Renal cortex interstitium (tissue), 11 donors: ENCODE measurements around the gene PSMD2. TPM values are rescaled to one million over a fixed set of nuclear protein-coding genes. Genes with fewer than 3 reads are reported as not detected.
"Not testable (repeated sequence)": the region's sequence is repeated elsewhere in the genome, so short reads cannot be mapped to it uniquely, and the experiment has no call there.

Source experiments
- DNase-seq, 11 donors: peaks; one replicate each; pipeline ENCODE4 v3.0.0-alpha.2; 2013; ENCODE audit warnings: low read depth in 9 of 11, low spot score in 4 of 11; ENCODE audit errors: extremely low read depth in 1 of 11
- polyA plus RNA-seq, 3 donors: library from polyadenylated mRNA; unstranded; fragments of 120-200 nt; gene quantifications; one replicate each; pipeline ENCODE4 v1.2.1, GENCODE V29; 2013; ENCODE audit not compliant: insufficient read length in 3 of 3

The PSMD2 gene
- polyA plus RNA-seq, 3 donors, result 210 to 252 (median 223) TPM

DNA sequence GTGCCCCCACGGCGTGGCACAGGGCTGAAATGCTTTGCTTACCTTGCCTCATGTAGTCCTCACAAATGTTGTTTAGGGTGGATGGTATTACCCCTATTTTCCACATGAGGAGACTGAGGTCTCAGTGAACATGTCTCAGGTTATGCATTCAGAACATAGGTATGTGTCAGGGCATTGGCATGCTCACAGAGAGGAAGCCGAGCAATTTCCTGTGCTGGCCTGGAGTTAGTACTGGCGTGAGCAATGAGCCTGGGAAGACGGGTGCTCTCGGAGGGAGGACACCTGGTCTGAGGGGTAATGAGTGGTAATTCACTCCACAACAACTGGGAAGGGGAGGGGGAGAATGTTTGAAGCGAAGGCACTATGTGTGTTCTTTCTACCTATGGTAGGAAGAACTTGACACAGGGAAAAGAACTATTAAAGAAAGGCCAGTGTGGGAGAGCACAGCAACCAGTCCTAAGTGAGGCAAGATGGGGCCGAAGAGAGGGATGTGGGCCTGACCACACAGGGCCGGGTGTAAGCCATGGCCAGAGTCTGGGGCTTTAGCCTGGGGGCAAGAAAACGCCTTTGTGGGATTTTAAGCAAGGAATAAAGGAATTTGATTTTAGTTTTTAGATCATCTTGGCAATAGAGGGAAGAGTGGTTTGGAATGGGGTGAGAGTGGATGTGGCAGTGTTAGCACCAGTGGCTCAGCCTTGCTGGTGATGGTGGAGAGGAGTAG lies 33.5 kb downstream of the PSMD2 start:
- no peak for DNase-seq

DNA sequence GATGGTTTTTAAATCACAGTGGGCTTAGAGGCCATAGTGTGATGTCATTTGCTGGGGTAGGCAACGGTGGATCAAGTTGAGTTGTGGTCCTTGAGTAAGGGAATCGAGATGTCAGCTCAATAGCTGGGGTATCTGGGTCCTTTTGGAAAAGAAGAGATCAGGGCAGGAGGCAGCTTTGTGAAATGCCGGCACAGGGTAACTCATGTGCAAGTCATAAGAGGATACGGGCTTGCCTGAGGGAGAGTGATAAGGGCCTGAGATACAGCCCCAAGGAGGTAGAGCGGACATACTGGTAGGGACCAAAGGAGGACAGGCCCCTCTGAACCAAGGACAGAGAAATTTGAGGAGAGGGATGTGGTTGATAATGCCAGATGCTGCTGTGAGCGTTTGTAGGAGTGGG lies 34.1 kb downstream of the PSMD2 start:
- DNase-seq, result no peak

DNA sequence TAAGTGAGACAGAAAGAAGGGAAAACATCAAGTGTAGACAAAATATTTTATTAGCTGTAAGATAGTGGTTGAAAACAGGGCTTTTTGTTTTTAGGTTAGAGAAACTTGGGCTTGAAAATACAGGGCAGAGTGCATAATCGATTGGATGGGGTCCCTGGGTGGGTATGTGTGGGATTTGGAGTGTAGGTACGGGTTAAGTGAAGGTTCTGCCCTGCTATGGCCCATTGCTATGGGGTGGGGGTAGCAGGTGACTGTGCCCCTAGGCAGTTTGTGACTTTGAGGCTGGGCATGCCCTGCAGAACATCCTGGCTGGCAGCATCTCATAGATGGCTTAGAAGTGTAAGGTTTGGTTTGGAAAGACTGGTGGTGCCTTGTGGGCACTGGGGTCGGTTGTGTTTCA lies 34.7 kb downstream of the PSMD2 start:
- no peak for DNase-seq

DNA sequence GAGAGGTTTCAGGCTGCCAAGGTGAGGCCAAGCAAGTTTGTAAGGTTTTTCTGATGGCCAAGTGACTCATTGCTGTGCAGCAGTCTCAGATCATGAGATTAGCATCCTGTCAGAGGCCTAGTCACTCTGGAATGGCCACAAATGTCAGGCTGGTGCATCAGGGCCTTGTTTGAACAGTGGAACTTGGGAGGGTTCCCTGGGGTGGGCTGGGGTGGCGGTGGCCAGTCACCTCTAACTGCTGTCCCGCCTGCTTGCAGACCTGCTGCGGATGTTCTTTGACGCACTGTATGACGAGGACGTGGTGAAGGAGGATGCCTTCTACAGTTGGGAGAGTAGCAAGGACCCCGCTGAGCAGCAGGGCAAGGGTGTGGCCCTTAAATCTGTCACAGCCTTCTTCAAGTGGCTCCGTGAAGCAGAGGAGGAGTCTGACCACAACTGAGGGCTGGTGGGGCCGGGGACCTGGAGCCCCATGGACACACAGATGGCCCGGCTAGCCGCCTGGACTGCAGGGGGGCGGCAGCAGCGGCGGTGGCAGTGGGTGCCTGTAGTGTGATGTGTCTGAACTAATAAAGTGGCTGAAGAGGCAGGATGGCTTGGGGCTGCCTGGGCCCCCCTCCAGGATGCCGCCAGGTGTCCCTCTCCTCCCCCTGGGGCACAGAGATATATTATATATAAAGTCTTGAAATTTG lies 35.6 kb downstream of the PSMD2 start:
- no peak for DNase-seq

DNA sequence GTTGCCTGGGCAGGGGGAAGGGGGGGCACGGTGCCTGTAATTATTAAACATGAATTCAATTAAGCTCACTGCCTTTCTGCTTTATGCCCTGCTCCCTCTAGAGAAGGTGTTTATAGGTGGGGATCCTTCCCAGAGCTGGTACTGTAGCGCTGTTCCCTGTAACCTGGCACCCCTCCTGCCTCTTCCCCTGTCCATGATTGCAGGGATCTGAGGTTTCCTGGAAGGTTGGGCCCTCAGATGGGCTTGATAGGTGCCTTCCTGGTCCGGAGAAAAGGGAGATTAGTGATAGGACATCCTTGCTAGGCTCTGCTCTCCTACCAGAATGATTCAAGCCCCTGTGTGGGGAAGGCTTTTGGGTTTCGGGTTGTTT lies 36.2 kb downstream of the PSMD2 start:
- no peak for DNase-seq

DNA sequence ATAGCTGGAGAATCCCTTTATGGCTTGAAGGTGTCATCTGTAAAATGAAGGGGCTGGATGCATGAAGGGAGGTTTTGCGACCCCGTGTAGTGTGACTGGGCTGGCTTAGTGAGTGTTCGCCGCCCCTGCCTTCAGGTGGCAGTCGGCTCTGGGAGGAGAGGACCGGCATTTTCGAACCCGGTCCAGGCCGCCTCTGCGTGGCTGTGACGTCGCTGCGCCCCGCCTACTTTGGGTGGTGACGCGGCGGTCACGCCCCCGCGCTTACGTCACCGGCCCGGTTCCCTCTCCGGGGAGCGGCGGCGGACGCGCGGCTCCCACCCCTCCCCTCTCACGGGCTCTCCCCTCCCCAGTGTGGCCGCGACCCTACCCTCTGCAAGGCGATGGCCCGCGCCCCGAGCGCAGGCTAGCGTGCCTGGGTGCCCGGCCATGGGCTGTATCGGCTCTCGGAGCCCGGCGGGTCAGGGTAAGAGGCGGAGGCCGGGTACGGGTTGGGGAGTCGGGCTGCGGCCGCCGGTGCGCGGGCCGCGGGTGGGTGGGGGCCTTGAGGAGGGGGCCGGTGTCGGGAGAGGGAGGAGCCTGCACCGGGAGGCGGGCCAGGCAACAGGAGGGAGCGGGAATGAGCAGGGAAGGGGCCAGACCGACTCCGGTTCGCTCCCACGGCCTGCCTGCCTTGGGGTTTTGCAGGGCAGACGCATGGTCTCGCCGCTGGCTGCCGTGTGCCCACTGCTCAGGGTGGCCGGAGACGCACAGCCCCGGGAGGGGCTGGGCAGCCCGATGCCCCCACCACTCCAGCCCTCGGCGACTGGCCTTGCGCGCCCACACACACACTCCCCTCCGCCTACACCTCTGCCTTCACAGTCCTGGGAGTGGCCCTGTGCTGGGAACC lies 36.9 kb downstream of the PSMD2 start:
- peak in 8 of 11 donors; percentile 60 to 80 (median 74) for DNase-seq

DNA sequence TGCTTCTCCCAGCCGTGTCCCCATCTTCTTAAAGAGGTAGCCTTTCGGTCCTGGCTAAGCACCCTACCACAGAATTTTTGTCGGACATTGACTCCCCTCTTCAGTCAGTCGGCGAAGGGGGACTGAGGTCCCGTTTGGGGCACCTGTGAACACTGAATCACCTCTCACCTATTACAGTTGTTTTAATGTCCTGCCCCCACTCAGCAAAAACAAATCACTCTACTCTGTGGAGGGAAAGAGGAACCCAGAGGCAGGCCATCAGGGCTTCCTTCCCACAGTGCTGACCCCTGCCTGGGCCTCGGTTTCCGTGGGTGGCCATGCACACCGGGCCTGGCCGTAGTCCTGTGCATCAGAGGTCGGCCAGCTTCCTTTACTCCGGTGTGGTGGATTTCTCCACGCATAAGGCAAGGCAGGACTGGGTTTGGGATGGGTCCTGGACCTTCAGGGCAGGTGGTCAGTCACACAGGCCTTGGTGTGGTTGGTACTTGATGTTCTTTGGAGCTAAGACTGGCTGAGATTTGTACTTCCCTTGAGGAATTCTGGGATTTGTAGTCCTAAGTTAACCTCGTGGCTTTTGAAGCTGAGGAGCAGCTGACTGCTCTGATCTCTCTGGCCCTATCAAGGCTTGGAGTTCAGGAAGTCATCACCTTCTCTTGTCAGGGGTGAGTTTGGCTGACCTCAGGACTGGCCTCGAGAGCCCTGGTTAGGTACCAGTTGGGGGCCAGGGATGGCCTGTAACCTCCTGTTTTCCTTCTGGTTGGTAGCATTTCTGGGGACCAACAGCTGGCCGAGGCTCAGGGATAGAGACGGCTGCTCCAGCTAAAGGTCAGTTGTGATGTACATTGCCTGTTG lies 37.7 kb downstream of the PSMD2 start:
- peak in 1 of 11 donors; percentile 37 for DNase-seq

DNA sequence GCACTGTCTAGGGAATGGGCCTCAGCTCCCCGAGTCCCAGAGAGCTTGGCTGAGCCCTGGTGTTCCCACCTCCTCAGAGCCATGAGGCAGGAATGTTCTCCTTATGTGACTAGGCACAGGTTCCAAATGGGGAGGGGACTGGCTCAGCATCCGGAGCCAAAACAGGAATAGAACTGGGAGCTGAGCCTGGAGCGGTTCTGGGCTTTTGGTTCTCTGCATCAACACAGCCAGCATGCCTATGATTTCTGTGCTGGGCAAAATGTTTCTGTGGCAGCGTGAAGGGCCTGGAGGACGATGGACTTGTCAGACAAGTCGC lies 38.3 kb downstream of the PSMD2 start, which contains the start of gene FAM131A:
TSS of gene FAM131A (plus strand) at position 202 of the 316 bp plus-strand sequence. CDS start at position 233, 31 bp downstream.
- DNase-seq, result no peak

DNA sequence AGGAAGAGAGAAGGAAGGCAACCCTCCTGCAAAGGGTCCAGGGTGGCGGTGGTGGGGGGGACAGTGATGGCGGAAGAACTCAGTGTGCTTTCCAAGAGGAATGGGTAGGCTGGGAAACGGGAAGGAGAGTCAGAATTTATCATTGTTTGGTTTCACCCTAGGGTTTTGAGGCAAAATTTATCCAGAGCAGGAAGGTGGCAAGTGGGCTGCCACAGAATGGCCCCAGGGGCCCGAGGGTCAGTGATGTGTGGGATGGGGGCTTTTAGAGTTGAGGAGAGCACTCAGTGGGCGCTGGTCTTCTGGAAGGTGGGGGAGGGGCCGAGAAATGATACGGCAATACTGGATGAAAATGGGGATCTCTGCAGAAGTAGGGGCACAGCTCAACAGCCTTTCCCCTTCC lies 38.9 kb downstream of the PSMD2 start:
- DNase-seq, result no peak

DNA sequence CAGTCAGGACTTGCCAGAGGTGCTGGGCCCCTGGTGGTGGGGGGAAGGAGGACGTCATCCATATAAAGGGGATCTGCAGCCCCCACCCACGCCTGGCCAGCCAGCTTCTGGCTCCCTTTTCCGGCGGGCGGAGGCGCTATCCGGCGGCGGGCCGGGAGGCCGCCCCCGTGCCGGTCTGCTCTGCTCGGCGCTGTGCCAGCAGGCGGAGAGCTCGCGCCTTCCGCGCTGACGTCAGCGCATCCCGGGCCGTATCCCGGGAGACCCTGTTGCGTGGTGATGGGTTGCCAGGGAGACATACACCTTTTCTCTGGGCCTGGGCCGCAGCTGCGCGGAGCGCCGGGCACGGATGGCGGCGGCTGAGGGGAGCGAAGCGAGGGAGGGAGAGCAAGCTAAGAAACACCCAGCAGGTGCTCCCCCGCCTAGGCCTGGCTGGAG lies 39.5 kb downstream of the PSMD2 start:
- peak in 9 of 11 donors; percentile 67 to 80 (median 73) for DNase-seq

DNA sequence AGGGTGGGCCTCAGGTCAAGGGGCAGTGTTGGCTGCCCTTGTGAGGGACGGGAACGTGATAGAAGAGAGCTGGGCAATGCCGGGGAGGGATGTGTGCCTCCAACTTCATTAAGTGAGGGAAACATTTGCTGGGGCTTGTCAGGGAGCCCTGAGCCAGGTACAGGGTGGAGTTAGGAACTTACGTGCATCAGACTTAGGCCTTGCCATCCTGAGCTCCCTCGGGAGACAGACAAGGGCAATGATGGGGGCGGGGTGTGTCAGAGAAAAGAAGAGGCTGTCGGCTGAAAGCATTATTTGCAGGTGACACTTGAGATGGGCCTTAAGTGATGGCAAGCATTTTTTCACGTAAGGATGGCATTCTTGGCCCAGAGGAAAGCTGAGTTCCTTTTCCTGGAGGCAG lies 40.0 kb downstream of the PSMD2 start:
- no peak for DNase-seq

DNA sequence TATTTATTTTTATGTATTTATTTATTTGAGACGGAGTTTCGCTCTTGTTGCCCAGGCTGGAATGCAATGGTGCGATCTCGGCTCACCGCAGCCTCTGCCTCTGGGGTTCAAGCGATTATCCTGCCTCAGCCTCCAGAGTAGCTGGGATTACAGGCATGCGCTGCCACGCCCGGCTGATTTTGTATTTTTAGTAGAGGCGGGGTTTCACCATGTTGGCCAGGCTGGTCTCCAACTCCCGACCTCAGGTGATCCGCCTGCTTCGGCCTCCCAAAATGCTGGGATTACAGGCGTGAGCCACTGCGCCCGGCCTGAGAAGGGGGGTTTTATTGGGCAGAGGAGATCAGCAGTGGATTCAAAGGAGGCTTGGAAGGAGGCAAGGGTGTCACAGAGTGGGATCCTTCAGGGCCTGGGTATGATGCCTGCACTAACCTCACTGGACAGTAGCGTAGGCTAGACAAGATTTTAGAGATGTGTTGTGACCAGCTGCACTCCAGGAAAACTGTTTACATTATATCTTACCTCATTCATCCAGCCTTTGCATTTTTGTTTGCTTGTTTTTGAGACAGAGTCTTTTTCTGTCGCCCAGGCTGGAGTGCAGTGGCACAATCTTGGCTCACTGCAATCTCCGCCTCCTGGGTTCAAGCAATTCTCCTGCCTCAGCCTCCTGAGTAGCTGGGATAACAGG lies 40.6 kb downstream of the PSMD2 start:
- DNase-seq, result not testable (repeated sequence)

DNA sequence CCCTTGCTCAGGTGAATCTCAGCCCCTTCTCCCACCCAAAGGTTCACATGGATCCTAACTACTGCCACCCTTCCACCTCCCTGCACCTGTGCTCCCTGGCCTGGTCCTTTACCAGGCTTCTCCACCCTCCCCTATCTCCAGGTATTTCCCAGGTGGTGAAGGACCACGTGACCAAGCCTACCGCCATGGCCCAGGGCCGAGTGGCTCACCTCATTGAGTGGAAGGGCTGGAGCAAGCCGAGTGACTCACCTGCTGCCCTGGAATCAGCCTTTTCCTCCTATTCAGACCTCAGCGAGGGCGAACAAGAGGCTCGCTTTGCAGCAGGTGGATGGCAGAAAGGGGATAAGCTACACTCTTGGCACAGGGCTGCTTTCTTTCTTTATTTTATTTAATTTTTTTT lies 42.9 kb downstream of the PSMD2 start:
- DNase-seq, result no peak

DNA sequence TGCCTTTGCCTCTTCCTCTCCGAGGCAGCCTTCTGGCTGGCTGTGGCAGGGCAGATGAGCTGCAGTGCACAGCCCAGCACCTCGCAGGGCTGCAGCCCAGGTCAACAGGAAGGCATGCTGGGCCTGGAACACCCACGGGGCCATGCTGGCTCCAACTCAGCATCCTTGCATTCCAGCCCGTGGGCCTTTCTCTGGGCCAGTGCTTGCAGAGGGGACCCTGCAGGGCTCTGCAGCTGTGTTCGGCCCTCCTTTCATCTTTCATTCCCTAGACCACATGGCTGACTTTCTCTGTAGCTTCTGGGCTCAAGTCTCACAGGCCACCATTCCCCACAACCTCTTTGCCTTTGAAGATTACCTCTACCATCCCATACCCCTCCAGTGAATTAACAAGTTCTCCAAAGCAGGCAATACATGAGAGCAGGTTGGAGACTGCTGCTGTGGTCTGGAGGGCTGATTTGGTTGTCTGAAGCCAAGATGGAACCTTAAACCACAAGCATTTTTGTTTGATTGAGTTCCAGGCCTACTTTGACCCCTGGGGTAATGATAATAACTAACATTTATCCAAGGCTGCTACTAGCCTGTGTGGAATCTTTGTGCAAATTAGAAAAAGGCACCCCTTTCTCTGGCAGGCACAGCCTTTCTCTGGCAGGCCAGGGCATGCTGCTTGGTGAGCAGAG lies 44.3 kb downstream of the PSMD2 start:
- DNase-seq, result no peak

DNA sequence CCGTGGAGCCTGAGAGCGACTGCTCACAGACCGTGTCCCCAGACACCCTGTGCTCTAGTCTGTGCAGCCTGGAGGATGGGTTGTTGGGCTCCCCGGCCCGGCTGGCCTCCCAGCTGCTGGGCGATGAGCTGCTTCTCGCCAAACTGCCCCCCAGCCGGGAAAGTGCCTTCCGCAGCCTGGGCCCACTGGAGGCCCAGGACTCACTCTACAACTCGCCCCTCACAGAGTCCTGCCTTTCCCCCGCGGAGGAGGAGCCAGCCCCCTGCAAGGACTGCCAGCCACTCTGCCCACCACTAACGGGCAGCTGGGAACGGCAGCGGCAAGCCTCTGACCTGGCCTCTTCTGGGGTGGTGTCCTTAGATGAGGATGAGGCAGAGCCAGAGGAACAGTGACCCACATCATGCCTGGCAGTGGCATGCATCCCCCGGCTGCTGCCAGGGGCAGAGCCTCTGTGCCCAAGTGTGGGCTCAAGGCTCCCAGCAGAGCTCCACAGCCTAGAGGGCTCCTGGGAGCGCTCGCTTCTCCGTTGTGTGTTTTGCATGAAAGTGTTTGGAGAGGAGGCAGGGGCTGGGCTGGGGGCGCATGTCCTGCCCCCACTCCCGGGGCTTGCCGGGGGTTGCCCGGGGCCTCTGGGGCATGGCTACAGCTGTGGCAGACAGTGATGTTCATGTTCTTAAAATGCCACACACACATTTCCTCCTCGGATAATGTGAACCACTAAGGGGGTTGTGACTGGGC lies 45.7 kb downstream of the PSMD2 start:
- no peak for DNase-seq

DNA sequence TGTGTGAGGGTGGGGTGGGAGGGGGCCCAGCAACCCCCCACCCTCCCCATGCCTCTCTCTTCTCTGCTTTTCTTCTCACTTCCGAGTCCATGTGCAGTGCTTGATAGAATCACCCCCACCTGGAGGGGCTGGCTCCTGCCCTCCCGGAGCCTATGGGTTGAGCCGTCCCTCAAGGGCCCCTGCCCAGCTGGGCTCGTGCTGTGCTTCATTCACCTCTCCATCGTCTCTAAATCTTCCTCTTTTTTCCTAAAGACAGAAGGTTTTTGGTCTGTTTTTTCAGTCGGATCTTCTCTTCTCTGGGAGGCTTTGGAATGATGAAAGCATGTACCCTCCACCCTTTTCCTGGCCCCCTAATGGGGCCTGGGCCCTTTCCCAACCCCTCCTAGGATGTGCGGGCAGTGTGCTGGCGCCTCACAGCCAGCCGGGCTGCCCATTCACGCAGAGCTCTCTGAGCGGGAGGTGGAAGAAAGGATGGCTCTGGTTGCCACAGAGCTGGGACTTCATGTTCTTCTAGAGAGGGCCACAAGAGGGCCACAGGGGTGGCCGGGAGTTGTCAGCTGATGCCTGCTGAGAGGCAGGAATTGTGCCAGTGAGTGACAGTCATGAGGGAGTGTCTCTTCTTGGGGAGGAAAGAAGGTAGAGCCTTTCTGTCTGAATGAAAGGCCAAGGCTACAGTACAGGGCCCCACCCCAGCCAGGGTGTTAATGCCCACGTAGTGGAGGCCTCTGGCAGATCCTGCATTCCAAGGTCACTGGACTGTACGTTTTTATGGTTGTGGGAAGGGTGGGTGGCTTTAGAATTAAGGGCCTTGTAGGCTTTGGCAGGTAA lies 46.5 kb downstream of the PSMD2 start:
- peak in 2 of 11 donors; percentile 46 to 51 for DNase-seq
